Superior temporal gyrus (tissue), 1 donor: Measurements from ENCODE around the gene DIPK1B.
"Not testable (repeated sequence)": the region's sequence is repeated elsewhere in the genome, so short reads cannot be mapped to it uniquely, and the experiment has no call there.

ENCODE experiments used
- DNase-seq: peaks from one replicate; pipeline ENCODE4 v3.0.0-alpha.2; 2016; ENCODE audit errors: extremely low spot score

Gene DIPK1B

DNA sequence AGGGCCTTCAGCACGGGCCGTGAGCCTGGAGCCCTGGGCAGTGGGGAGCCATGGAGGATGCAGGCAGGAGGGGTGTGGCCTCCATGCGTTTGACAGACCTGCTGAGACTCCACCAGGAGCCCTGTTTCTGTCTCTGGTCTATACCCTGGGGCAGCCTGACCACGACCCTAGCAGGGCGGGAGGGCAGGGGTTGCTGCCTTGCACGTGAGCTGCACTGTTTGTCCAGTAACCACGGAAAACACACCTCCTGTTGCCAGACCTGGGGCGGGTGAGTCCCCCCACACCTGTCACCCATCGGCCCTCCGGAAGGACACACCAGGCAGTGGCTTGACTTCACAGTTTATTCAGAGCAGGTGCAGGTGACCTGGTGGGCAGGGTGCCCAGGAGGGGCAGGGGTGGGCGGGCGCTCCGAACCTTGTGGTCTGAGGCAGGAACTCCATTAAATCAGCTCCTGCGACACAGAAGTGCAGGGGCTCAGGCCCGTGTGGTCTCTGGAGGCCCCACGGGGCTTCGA is 41.7 kb downstream of the DIPK1B start:
- DNase-seq = no peak

GRCh38 chr9:136754626-136755301 is 42.4 kb downstream of the DIPK1B start:
- no peak for DNase-seq

DNA sequence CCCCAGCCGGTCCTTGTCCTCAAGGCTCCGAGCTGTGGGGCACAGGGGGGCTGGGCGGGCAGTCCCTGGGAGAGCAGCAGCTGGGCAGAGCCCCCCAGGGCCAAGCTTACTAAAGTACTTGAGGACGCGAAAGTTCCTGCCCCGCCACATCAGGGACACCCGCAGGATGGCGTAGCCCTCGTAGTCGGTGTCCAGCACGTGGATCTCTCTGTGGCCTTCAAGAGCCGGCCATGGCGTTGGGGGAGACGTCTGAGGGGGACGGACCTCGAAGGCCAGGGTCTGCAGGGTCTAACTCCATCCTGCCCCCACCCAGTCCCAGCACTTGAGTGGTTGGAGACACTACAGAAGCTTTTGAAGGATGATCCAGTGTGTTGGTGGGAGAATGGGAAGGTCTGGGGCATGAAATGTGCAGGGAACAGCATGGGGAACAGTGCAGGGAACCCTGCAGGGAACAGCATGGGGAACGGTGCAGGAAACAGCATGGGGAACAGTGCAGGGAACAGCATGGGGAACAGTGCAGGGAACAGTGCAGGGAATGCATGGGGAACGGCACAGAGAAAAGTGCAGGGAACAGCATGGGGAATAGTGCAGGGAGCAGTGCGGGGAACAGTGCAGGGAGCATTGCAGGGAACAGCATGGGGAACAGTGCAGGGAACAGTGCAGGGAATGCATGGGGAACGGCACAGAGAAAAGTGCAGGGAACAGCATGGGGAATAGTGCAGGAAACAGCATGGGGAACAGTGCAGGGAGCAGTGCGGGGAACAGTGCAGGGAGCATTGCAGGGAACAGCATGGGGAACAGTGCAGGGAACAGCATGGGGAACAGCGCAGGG is 43.1 kb downstream of the DIPK1B start:
- not testable (repeated sequence) for DNase-seq

DNA sequence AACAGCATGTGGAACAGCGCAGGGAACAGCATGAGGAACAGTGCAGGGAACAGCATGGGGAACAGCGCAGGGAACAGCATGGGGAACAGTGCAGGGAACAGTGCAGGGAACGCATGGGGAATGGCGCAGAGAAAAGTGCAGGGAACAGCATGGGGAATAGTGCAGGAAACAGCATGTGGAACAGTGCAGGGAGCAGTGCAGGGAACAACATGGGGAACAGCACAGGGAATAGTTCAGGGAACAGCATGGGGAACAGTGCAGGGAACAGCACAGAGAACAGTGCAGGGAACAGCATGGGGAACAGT is 43.7 kb downstream of the DIPK1B start:
- no peak for DNase-seq

- DNase-seq = no peak
Observed at GRCh38 chr9:136756836-136757235, 44.5 kb downstream of the DIPK1B start.

GRCh38 chr9:136757328-136757727 is 45.0 kb downstream of the DIPK1B start:
- DNase-seq = no peak

DNA sequence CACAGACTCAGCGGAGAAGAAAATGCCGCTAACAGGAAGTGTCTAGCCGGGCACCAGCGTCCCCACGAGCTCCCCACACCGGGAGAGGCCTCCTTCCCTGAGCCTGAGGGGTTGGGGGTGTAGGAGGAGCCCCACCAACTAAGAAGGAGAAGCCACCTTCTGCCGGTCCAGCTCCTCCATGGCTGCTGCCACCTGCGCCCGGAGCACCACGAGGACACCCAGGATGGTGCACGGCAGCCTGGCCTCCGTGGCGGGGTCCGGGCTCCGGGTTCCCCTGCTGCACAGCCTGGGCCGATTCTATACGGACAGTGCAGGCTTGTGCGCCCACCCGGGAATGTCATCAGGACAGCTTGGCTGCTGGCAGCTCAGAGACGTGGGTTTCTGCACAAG is 45.4 kb downstream of the DIPK1B start:
- DNase-seq = no peak

GRCh38 chr9:136759001-136759400 is 46.6 kb downstream of the DIPK1B start:
- no peak for DNase-seq

- DNase-seq = no peak
Observed at GRCh38 chr9:136759436-136760325, 47.3 kb downstream of the DIPK1B start.

DNA sequence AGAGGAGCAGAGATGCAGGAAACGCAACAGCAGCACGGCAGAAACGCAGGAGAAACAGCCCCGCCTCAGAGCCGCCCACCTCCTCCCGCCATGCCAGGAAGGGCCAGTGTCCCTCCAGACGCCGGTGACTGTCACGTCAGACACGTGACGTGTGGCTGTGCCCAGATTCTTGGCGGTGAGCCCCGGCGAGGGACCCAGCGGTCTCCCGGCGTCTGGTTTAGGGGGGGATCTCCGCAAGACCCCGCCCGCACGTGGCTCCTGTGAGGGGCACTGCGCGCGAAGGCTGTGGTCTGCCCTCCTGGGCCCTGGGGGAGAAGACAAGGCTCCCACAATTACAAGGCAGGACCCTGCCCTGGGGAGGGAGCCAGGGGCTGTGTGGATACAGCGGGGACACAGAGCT is 48.1 kb downstream of the DIPK1B start:
- no peak for DNase-seq

DNA sequence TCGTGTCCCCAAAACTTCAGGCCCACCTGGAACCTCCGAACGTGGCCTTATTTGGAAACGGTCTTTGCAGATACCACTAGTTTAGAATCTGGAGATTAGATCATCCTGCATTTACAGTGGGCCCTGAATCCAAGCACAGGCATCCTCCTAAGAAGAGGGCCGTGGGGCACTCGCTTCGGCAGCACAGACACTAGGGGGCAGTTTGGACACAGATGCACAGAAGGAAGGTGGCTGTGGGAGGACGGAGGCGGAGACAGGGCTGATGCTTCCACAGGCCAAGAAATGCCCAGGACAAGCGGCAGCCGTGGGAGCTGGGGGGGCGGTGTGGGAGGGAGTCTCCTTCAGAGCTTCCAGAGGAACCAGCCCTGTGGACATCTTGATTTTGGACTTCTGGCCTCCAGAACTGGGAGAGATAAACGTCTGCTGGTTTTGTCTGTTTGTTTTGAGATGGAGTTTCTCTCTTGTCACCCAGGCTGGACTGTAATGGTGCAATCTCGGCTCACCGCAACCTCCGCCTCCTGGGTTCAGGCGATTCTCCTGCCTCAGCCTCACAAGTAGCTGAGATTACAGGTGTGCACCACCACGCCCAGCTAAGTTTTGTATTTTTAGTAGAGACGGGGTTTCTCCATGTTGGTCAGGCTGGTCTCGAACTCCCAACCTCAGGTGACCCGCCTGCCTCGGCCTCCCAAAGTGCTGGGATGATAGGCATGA is 48.6 kb downstream of the DIPK1B start:
- DNase-seq = peak; percentile 73

GRCh38 chr9:136761545-136761981 is 49.2 kb downstream of the DIPK1B start:
- DNase-seq = no peak

- DNase-seq = no peak
Observed at GRCh38 chr9:136762221-136762691, 49.9 kb downstream of the DIPK1B start.

- DNase-seq = no peak
Observed at GRCh38 chr9:136762915-136763648, 50.7 kb downstream of the DIPK1B start.

DNA sequence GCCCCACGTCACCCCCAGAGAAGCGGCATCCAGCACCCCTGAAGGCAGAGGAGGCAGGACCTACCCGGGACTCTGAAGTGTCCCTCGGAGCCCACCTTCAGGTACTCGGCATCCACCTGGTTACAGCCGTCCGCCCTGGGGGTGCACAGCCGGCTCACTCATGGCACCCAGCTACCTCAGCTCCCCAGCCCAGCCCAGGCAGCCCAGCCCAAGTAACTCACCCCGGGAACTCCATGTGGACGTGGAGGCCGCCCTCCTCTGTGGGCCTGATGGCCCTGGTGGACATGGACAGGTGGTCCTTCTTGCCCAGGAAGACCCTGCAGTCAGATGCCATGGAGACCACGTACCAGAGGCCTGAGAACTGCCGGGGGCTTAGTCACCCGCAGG is 51.3 kb downstream of the DIPK1B start:
- DNase-seq = no peak

DNA sequence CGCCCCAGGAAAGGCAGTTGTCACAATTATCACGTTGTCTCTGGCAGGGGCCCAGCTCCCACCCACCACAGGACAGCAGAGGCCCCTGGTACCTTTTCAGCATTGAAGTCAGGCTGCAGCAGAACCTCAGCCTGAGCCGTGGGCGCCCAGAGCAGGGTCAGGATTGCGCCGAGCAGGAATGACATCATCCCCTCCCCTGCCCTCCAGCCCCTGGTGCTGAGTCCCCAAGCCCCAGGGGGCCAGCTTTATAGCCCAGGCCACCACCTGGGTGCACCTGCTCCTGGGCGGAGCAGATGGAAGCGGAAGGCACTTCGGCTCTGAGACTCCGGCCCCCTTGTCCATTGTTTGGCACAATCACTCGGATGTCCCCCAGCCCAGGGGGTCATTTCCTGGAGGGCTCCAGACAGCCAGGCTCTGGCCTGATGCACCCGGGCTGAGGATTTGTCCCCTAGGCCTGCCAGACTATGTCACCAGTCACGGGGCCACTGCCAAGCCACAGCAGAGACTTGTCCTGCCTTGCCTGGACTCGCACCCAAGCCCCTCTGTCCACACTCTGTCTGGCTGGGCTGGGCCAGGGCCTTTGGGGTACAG is 52.0 kb downstream of the DIPK1B start, which contains the start of gene LCN15:
Gene LCN15, minus strand, starts transcription at position 218 of the 591 bp plus-strand sequence. Its CDS starts 30 bp downstream, at position 188.
- DNase-seq = no peak

DNA sequence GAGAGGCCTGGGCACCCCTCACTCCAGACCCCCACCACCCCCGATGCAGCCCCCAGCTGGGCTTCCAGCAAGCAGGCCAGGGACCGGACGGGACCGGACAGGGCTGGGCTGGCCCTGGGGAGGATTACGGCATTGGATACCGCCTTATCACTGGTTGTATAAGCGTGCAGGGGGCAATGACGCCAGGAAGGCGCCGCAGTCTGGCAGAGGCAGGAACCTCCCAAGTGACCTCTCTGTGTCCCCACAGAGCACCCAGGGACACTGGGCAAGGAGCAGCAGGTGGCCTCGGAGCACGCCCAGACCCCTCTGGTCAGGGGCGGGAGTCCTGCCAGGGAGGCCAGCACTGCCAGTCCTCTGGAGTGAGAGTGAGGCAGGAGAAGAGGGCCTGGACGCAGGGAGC is 52.7 kb downstream of the DIPK1B start:
- no peak for DNase-seq

DNA sequence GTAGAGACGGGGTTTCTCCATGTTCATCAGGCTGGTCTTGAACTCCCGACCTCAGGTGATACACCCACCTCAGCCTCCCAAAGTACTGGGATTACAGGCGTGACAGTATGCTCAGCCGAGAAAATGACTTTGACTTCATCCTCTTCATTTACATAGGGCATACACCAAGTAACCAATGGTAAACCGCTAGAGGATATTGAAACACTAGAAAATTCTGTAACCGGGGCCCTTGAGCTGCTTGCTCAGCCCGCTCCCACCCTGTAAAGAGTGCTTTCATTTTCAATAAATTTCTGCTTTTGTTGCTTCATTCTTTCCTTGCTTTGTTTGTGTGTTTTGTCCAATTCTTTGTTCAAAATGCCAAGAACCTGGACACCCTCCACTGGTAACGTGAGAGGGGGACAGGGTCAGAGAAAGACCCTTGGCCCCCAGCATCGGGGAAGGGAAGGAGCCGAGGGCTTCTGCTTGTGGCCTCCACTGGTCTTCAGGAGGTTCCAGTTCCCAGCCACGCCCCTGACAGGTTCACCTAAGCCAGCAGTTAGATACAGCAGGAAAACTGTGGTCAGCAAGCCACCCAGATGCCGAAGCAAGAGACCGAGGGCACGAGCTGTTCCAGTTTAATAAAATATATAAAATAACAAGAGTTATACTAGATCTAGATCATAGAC is 53.5 kb downstream of the DIPK1B start:
- DNase-seq = not testable (repeated sequence)

DNA sequence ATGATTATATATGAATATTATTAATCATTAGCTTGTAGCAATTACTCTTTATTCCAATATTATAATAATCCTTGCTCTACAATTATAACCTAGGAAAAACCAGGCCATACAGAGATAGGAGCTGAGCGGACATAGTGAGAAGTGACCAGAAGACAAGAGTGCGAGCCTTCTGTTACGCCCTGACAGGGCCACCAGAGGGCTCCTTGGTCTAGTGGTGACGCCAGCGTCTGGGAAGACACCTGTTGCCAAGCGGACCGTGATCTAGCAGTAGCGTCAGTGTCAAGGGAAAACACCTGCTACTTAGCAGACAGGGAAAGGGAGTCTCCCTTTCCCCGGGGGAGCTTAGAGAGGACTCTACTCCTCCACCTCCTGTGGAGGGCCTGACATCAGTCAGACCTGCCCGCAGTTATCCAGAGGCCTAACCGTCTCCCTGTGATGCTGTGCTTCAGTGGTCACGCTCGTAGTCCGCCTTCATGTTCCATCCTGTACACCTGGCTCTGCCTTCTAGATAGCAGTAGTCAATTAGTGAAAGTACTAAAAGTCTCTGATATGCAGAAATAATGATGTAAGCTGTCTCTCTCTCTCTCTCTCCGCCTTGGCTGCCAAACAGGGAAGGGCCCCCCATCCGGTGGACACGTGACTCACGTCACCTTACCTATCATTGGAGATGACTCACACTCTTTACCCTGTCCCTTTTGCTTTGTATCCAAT is 54.2 kb downstream of the DIPK1B start:
- DNase-seq = peak; percentile 59
